ENCODE results near the gene PPAN.
A peak's percentile ranks its signal among the peaks of the same experiment; 100 is the strongest.

The PPAN gene

GRCh38 chr19:10106100-10106936 lies at the start of gene PPAN:
Gene PPAN, plus strand, starts transcription at chr19:10106362. Its CDS starts 33 bp downstream, at chr19:10106395.
- peak; percentile 89 to 95 (median 92) for DNase-seq (ENCODE audit: low read depth in 3 of 3)

- DNase-seq (ENCODE audit: low read depth in 3 of 3): no peak
Observed at GRCh38 chr19:10061717-10062310, 44.3 kb upstream of the PPAN start.

- no peak for DNase-seq (ENCODE audit: low read depth in 3 of 3)
Observed at GRCh38 chr19:10068205-10068604, 38.0 kb upstream of the PPAN start.

- DNase-seq (ENCODE audit: low read depth in 3 of 3): no peak
Observed at GRCh38 chr19:10069046-10069445, 37.1 kb upstream of the PPAN start.

- DNase-seq (ENCODE audit: low read depth in 3 of 3): no peak
Observed at GRCh38 chr19:10070730-10071446, 35.3 kb upstream of the PPAN start.

GRCh38 chr19:10074153-10074552 lies 32.0 kb upstream of the PPAN start:
- no peak for DNase-seq (ENCODE audit: low read depth in 3 of 3)

GRCh38 chr19:10076535-10076934 lies 29.6 kb upstream of the PPAN start:
- no peak for DNase-seq (ENCODE audit: low read depth in 3 of 3)

GRCh38 chr19:10078329-10078728 lies 27.8 kb upstream of the PPAN start:
- no peak for DNase-seq (ENCODE audit: low read depth in 3 of 3)

- DNase-seq (ENCODE audit: low read depth in 3 of 3): no peak
Observed at GRCh38 chr19:10079031-10079453, 27.1 kb upstream of the PPAN start.

GRCh38 chr19:10083911-10084310 lies 22.3 kb upstream of the PPAN start:
- no peak for DNase-seq (ENCODE audit: low read depth in 3 of 3)

- no peak for DNase-seq (ENCODE audit: low read depth in 3 of 3)
Observed at GRCh38 chr19:10084803-10085202, 21.4 kb upstream of the PPAN start.

- DNase-seq (ENCODE audit: low read depth in 3 of 3): peak; percentile 68 to 77 (median 74)
Observed at GRCh38 chr19:10085641-10086590, 20.2 kb upstream of the PPAN start, which contains the start of gene SHFL. Gene SHFL, plus strand, starts transcription at chr19:10086317. Its CDS starts 111 bp downstream, at chr19:10086428.

GRCh38 chr19:10086591-10087192 lies 19.5 kb upstream of the PPAN start:
- peak in 1 of 3 experiments; percentile 55 for DNase-seq (ENCODE audit: low read depth in 3 of 3)

GRCh38 chr19:10087296-10088061 lies 18.7 kb upstream of the PPAN start:
- no peak for DNase-seq (ENCODE audit: low read depth in 3 of 3)

GRCh38 chr19:10088949-10089554 lies 17.1 kb upstream of the PPAN start:
- no peak for DNase-seq (ENCODE audit: low read depth in 3 of 3)

GRCh38 chr19:10089801-10090375 lies 16.3 kb upstream of the PPAN start:
- no peak for DNase-seq (ENCODE audit: low read depth in 3 of 3)

- DNase-seq (ENCODE audit: low read depth in 3 of 3): no peak
Observed at GRCh38 chr19:10091370-10091687, 14.8 kb upstream of the PPAN start.

GRCh38 chr19:10091895-10092641 lies 14.1 kb upstream of the PPAN start:
- no peak for DNase-seq (ENCODE audit: low read depth in 3 of 3)
